NT2/D1 (cell line): ENCODE results near the gene ST3GAL4.

Experiments used
- SUZ12 ChIP-seq: IDR thresholded peaks from 2 replicates; pipeline ENCODE4 v1.6.1; 2011; ENCODE audit not compliant: insufficient read length, insufficient read depth; ENCODE audit errors: extremely low read depth
- YY1 ChIP-seq: IDR thresholded peaks from 2 replicates; pipeline ENCODE4 v1.6.1; 2011; ENCODE audit not compliant: insufficient read length, insufficient read depth
- ZNF274 ChIP-seq: IDR thresholded peaks from 2 replicates; pipeline ENCODE4 v1.6.1; 2011; ENCODE audit warnings: mild to moderate bottlenecking, low read depth, low read length

DNA sequence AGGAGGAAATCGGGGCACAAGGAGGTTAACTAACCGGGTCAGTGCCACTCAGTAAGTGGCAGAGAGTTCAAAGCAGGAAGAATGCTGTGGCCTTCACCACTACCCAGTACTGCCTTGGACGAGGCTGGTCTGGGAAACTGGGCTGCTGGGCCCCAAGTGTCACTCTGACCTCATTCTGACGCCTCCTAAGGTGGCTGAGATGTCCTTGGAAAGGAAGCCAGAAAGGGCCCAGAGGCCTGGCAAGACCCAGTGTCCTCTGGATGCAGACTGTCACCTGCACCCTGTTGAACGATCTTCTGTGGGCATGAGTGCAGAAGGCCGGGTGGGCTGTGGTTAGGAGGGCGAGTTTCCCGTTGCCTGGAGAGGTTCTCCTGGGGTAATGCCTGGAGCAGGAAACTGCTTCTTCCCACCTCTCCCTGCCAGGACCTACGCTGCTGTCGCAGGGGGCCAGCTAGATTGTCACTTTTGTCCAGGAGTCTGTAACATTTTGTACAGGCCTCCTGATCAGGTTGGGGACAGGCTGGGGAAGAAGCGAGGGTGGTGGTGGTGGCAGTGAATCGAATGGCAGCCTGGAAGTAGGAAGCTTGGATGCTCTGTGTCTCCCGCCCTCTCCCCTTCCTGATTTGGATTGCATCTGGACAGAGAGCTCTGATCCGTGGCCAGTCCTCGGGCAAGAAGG is 105.1 kb downstream of the ST3GAL4 start:
- TF ChIP-seq ZNF274: no peak
- TF ChIP-seq YY1: no peak
- TF ChIP-seq SUZ12: no peak
